SHP77 treated with DMSO at 0.1 percent for 48 hours (cell line): Measurements from ENCODE around the gene UFM1.
"Not testable (repeated sequence)": the region's sequence is repeated elsewhere in the genome, so short reads cannot be mapped to it uniquely, and the experiment has no call there.

Source experiments
- DNase-seq: peaks from one replicate; lab custom pipeline; 2025; lab: John Stamatoyannopoulos, UW

UFM1 gene

DNA sequence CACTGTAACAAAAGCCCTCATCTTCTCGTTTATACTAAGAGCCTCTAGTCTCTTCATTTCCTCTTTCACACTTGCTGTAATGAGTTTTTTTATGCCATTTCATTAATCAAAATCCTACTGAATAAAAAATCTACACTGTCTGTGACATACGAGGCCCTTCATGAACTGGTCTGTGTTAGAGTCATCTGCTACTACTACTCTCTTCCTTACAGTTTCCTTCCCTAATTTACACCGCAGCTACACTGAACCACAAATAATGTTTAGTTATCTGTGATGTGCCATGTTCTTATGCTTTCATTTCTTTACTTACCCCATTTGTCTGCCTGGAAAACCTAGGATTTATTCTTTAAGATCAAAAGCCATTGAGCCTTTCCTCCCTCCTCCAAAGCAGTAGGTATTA, 16.0 kb downstream of the UFM1 start:
- DNase-seq, result no peak

DNA sequence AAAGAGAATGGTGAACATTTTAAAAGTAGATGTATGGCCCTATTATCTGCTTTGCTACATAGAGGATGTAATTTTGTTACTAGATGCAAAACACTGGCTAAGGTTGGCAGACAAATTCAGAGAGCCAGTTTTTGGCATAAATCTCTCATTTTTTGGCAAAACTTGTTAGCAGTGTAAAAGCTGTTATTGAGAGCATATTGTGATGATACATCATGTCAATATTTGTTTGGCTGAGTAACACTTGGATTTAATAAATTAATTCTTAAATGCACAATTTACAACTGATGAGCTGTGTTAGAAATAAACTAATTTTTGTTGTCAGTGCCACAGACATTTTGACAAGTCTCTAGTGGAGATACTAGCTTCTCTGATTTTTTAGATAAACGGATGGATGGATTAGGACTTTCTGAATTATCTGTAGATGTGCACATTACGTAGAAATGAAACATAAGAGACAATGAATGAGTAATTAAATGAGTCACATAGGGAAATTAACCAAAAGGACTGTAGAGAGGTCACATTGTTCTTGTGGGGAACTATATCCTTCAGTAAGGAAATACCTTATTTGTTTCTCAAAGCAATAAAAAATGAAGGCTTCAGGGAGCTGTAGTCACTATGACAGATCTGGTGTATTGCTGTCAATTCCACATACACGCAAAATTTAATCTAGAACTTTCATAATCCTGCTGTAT, 17.4 kb downstream of the UFM1 start:
- DNase-seq, result no peak

DNA sequence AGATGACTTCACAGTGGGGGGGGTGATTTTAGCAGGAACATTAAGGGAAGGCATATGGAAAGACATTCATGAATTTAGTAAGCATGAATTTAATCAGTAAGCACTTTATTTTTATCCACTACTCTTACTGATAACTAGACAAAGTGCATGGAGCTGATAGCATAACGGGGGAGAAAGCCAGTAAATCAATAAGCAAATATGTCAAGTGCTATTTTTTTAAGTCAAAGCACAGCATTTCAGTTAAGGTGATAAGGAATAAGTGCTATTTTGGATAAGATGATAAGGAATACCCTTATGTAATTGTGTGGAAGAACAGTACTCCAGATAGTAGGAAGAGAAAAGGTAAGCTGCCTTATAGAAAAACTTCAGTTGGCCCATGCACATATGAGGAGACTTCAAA, 19.4 kb downstream of the UFM1 start:
- DNase-seq, result no peak

DNA sequence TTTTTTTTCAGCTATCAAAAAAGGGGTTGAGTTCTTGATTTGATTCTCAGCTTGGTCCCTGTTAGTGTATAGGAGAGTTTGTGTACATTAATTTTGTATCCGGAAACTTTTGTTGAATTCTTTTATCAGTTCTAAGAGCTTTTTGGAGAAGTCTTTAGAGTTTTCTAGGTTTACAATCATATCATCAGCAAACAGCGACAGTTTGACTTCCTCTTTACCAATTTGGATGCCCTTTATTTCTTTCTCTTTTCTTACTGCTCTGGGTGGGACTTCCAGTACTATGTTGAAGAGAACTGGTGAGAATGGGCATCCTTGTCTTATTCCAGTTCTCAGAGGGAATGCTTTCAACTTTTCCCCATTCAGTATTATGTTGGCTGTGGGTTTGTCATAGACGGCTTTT, 20.4 kb downstream of the UFM1 start:
- DNase-seq, result not testable (repeated sequence)

DNA sequence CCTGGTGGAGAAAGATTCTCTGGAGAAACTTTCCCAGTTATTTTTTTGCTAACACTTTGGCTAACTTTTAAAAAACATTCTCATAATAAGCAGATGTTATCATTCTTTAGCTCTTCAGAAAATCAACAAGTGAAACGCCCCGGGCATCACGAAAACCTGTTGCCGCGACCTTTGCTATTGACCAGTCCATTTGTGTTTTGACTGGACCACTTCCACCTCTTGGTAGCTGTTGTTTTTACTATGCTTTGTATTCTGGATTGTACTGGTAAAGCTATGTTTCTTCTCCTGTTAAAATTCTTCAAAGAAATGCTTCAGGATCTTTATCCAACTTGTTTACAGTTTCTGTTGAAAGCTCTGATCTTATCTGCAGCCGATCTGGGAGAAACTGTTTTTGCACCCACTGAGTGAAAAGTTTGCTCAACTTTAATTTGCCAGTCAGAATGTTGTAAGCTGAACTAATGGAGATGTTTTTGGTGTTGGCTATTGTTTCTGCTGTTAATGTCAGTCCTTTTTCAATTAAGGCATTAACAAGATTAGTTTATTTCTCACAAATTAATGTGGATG, 23.3 kb downstream of the UFM1 start:
- no peak for DNase-seq

DNA sequence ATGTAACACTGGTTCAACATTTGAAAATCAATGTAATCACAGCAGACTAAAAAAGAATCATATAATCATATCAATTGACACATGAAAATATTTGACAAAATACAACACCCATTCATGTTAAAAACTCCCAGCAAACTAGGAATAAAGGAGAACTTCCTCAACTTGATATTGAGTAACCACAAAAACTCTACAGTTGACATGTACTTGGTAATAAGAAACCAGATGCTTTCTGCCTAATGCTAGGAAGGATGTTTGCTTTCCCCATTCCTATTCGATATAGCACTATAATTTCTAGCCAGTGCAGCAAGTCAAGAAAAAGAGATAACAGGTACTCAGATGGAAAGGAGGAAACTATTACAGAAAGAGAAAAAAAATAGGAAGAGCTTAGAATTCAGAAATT, 26.9 kb downstream of the UFM1 start:
- DNase-seq, result no peak

DNA sequence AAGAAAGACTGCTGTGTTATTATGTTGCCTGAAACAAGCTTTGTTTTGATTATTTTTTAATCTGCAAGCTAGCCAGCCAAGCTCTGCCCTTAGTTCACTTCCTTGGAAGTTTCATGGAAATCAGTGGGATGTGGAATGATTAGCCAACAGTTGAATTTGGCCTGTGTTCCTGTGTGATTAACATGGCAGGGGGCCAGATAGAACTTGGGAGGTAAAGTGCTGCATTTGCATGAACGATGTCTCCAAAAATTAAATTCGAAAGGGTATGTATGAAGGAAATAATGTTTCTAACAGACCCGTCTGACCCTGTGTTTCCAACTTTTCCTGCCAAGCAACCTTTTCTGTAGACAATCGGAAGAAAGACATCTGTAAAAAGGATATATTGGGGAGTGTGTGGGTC, 32.2 kb downstream of the UFM1 start:
- no peak for DNase-seq

DNA sequence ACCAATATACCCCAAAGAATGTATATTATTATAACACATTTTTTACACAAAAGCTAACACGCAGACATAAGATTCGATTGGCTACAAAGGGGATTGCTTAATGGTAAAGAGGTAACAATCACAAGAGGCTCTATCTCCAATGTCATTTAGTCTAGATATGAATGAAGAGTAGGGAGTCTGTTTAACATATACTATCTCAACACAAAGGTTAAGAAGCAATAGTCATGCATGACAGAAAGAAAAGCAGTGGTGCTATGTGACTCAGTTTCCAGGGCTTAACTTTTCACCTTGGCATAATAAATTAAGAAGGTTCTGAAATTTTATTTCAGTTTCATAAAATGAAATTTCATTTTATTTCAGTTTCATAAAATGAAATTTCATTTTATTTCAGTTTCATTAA, 33.3 kb downstream of the UFM1 start:
- DNase-seq, result no peak

DNA sequence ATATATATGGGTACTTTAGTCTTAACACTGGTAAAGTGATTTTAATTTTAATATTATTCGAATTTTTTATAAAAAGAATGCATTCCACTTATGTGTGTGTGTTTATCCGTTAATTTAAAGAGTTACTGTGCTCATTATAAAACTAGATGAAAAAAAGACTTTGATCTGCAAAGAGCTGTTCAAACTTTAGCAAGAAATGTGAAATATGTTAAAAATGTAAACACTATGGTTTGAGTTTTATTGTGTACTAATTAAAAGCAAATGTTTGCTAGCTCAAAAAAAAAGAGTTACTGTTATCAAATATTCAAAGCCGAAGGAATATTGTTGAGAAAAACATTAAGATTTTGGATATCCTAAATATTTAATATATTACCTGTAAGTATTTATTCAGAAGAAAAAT, 34.5 kb downstream of the UFM1 start:
- DNase-seq, result no peak

DNA sequence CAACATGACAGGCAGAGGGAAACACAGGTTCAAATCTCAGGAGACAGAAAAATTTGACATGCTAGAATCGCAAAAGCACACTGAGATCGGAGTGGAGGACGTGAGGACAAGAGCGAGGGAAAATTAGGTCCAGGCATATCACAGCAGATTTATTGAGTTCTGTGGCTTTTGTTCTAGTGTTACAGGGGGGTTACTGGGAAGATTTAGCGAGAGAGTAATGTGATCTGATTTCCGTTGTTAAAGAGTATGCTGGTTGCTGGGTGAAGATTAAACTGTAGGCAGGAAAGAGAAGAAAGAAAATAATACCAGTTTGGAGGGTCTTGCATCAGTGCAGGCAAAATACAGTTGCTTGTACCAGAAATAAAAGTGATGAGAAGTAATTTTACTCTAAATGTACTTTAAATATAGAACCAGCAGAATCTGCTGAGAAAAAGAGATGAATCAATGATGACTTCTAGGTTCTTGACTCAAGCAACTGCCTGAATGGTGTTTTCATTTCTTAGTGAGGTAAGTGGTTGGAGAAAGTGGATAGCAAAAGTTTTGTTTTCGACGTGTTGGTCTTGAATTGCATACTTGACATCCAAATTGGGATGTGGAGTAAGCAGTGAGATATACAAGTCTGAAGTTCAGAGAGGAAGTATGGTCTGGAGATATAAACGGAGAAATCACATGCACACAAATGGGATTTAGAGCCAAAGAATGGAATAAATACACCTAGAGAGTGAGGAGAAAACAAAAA, 35.7 kb downstream of the UFM1 start:
- no peak for DNase-seq

DNA sequence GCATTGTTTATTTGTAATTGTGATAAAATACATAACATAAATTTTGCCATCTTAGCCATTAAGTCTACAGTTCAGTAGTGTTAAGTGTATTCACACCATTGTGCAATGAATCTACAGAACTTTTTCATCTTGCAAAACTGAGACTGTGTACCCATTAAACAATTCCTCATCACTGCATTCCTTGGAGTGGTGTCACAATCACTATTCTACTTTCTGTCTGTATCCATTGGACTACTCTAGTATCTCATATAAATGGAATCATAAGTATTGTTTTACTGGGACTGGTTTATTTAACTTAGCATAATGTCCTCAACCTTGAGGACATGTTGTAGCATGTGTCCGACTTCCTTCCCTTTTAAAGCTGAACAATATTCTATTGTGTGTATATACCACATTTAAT, 36.8 kb downstream of the UFM1 start:
- no peak for DNase-seq

DNA sequence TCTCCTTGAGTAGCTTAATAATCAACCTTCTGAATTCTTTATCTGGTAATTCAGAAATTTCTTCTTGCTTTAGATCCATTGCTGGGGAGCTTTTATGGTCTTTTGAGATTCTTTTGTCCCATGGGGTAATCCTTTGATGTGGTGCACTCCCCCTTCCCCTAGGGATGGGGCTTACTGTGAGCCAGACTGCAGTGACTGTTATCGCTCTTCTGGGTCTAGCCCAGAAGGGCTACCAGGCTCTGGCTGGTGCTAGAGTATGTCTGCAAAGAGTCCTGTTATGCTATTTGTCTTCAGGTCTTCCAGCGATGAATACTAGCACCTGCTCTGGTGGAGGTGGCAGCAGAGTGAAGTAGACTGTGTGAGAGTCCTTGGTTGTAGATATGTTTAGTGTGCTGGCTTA, 41.7 kb downstream of the UFM1 start:
- DNase-seq, result no peak

DNA sequence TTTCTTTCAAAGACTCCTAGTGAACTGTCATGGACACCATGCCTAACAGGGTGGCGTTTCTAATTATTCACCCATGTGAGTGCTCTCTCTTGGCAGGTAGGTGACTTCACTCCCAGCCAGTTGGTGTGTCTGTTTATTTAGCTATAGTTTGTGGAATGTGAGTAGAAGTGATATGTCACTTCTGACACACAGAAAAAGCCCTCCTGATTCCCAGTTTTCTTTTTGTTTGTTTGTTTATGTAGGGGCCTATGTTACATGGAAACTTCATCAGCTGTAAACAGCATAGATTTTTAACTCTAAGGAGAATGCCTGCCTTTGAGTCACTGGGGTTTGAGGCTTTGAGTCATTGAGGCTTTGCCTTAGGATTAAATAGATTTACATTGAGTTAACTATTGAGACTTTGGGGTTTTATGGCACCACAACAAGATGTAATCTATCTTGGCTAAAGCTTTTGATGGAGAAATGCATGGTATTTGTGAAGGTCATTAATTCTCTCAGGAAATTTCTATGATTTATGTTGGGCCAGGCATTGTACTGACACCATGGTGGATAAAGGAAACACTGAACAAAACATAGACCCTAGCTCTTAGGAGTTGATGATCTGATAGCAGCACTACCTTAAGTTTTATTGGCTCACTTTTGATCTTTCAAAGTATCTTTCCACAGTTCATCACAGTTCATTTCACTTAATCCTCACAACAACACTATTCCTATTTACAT, 45.3 kb downstream of the UFM1 start:
- peak; percentile 6 for DNase-seq

DNA sequence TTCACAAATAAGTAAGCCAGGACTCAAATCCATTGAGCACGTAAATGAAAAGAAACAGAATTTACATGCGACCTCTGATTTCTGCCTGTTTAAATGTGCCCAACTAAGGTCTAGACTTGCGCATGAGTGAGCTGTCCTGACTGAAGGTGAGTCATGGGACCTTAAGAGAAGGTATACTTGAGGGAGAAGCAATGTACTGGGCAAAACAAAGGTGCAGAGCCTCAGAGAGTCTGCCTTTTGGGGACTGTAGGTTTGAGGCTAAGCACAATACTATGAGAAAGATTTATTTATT, 45.8 kb downstream of the UFM1 start:
- DNase-seq, result no peak

DNA sequence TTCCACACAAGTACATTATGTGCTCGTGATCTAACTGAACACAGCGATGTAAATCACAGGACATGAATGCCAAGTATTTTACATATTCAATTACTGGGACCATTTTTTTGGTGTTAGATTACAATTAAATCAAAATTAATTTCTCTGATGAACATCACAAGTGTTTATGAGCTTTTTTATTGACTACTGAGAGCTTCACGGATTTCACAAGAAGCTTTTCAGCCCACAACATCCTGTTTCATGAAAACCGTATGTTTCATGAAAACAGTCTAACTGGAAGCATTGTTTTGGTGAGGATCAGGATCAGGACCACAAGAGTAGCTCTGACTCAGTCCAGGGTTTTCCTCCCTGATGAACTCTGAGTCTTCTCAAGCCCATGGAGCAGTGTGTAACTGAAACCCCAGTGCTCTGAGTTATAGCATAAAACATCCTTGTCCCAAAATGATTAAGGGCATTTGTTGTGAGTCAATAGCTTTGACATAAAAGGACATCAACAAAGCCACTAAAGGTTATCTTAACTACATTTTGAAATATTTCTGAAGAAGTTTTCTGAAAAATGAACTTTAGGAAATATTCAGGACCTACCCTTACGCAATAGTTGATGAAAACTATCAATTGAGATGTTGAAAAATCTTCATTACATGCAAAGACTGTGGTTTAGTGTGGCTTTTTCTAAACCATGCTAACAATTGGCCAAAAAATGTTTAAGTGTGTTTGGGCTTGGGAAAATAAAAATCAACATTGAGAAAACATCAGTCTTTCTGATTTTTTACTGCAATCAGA, 49.3 kb downstream of the UFM1 start:
- no peak for DNase-seq

DNA sequence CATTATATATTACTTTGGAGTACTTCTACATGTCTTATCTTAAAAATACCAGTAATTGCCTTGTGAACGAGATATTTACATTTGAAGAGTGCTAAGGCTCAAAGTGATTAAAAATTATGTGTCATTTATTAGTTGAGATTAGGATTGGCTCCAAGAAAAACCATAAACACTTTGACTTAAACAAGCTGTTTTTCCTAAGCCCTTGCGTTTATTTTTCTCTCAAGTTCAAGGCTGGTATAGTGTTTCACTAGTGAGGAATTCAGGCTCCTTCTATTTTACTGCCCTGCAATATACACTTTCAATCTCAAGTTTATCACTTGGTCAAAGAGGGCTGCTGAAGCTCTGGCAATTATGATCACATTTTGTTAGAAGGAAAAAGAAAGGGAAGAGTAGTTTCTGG, 49.9 kb downstream of the UFM1 start:
- DNase-seq, result no peak

DNA sequence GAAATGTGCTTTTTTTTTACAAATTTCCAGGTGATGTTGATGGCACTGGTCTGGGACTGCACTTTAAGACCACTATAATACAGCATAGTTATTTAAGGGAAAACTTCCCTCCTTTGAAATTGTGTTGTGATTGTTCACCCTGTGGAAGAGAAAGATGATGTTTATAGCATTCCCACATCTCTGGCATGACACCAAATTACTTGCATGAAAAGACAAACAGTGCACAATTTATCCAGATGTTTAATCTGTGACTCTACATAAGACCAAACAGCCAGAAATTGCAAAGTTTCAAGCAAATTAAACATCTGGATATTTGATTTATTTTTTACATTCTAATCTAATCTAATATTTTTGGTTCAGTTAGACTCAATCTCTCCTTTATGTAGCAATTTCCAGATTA, 51.6 kb downstream of the UFM1 start:
- no peak for DNase-seq

DNA sequence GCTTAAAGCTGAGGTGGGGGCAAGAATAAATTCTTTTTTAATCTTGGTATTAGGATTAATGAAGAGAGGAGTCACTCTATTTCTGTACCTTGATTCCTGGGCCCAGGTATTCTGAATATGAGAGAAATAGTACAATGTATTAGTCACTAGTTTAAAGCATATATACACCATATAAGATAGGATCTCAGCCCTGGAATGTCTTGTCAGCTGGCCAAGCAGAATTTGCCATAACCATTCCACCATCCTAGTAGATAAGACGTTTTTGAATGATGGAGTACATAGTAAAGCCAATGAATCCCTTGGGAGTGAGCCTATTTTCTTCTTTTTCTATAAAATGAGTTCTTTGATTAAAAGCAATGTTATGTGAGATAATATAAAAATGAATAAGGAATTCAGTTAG, 55.6 kb downstream of the UFM1 start:
- DNase-seq, result no peak

DNA sequence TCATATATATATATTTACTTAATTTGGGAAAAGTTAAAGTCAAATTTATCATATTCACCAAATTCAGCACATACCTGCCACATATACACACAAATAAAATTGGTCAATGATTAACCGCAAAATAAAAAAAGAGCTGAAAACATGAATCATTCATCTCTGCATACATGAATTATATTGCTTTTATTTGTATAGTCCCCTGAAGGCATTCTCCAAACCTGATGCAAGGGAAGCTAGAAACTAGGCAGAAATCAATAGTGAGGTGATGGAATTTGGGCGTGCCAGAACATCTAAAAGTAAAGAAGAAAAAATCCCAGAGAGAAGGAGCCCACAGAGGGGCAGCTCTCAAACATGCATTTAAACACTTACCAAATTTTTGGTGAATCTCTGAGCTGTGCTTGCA, 60.1 kb downstream of the UFM1 start:
- no peak for DNase-seq

DNA sequence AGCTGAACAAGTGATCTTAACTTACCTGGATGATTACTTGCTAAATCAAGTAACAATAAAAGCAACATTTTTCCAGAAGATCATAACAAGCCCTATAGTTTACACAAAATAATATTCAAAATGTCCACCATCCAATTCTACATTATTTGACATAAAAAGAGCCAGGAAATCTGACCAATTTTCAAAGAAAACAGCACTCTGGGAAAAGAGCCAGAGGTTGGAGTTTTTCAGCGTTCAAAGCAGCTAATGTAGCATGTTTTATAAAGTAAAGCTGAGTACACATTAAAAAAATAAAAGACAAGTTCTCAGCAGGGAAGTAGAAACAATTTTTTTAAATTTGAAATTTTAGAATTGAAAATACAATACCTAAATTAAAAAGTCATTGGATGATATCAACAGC, 62.6 kb downstream of the UFM1 start:
- DNase-seq, result no peak
